Myometrial cell (primary cell): ENCODE results near the gene MYCBPAP. TPM values are rescaled to one million over a fixed set of nuclear protein-coding genes. Genes with fewer than 3 reads are reported as not detected.

Source experiments
- total RNA-seq: library from RNA; depleted of rRNA; stranded (reverse); fragments of >200 nt; gene quantifications from 2 replicates; pipeline ENCODE4 v1.2.3, GENCODE V29; 2015

MYCBPAP gene
- total RNA-seq, result 1.2 TPM in 1 of 2 replicates, not detected in the other

GRCh38 chr17:50507871-50508572, at the start of gene MYCBPAP:
Gene MYCBPAP, plus strand, starts transcription at chr17:50508439. Its CDS starts 236 bp downstream, at chr17:50508675.

GRCh38 chr17:50468304-50469207, 39.7 kb upstream of the MYCBPAP start, which contains the start of gene CHAD:
Gene CHAD, minus strand, starts transcription at chr17:50468880. Its CDS starts 67 bp downstream, at chr17:50468813.

GRCh38 chr17:50478391-50479381, 29.6 kb upstream of the MYCBPAP start, which contains the start of gene RSAD1:
Gene RSAD1, plus strand, starts transcription at chr17:50478860. Its CDS starts 25 bp downstream, at chr17:50478885.

GRCh38 chr17:50532452-50533024, 24.3 kb downstream of the MYCBPAP start, which contains the start of gene EPN3:
Gene EPN3, plus strand, starts transcription at chr17:50532735. Its CDS starts 3,822 bp downstream, at chr17:50536557.

GRCh38 chr17:50547035-50547735, 38.9 kb downstream of the MYCBPAP start, which contains the start of gene SPATA20:
Gene SPATA20, plus strand, starts transcription at chr17:50547174. Its CDS starts 35 bp downstream, at chr17:50547209.

GRCh38 chr17:50560185-50560824, 52.1 kb downstream of the MYCBPAP start, which contains the start of gene CACNA1G:
Gene CACNA1G, plus strand, starts transcription at chr17:50560715. Its CDS starts 745 bp downstream, at chr17:50561460.

Other genes with a start within 250 kb of the MYCBPAP start
- gene TMEM92, start 234.0 kb upstream of the MYCBPAP start, total RNA-seq, result 0.29 and 0.89 TPM in 2 replicates
- 70.2 and 72.1 TPM in 2 replicates for gene XYLT2, start 162.3 kb upstream of the MYCBPAP start, total RNA-seq
- gene MRPL27, start 135.3 kb upstream of the MYCBPAP start, total RNA-seq, result 109 and 135 TPM in 2 replicates
- 5.0 and 17.6 TPM in 2 replicates for gene EME1, start 135.2 kb upstream of the MYCBPAP start, total RNA-seq
- gene LRRC59, start 110.9 kb upstream of the MYCBPAP start, total RNA-seq, result 265 and 282 TPM in 2 replicates
- gene ACSF2, start 82.2 kb upstream of the MYCBPAP start, total RNA-seq, result 14.7 and 17.0 TPM in 2 replicates
- not detected in 2 replicates for gene CHAD, start 39.6 kb upstream of the MYCBPAP start, total RNA-seq
- gene RSAD1, start 29.6 kb upstream of the MYCBPAP start, total RNA-seq, result 12.9 and 19.3 TPM in 2 replicates
- gene EPN3, start 24.3 kb downstream of the MYCBPAP start, total RNA-seq, result under 0.01 TPM in 1 of 2 replicates, not detected in the other
- 64.9 and 75.2 TPM in 2 replicates for gene SPATA20, start 38.7 kb downstream of the MYCBPAP start, total RNA-seq
- gene CACNA1G, start 52.3 kb downstream of the MYCBPAP start, total RNA-seq, result not detected in 2 replicates
- 1.7 and 4.1 TPM in 2 replicates for gene ABCC3, start 126.4 kb downstream of the MYCBPAP start, total RNA-seq
- 20.2 and 22.9 TPM in 2 replicates for gene ANKRD40, start 199.5 kb downstream of the MYCBPAP start, total RNA-seq
- 16.7 and 39.2 TPM in 2 replicates for gene LUC7L3, start 211.2 kb downstream of the MYCBPAP start, total RNA-seq